ENCODE measurements around the gene CENPF. TPM values are rescaled to one million over a fixed set of nuclear protein-coding genes. Genes with fewer than 3 reads are reported as not detected.

CENPF gene
- 54.4 and 63.0 TPM in 2 replicates for total RNA-seq

GRCh38 chr1:214602764-214603657 lies at the start of gene CENPF:
Gene CENPF, plus strand, starts transcription at chr1:214603195. Its CDS starts 10,560 bp downstream, at chr1:214613755.
- Mint-ChIP-seq H3K4me1 (peaks cover 29% of the 10 kb centered on the region), H3K27me3 (no peaks in the 10 kb centered on the region), H3K36me3 (ENCODE audit: low read depth) (peaks cover 9% of the 10 kb centered on the region), H3K4me3 (peak within 1 kb of the TSS; percentile 90), H3K27ac (peak within 1 kb of the TSS; percentile 97), H3K9me3 (no peaks in the 10 kb centered on the region)
- intact Hi-C loops (cut with micrococcal nuclease): loop anchor here (2.0 to 5.0 kb wide), 4 partner anchors 162 to 341 kb away; partner anchors contain the start of gene SMYD2
- DNase-seq: peak; percentile 98

GRCh38 chr1:214557952-214558735 lies 44.9 kb upstream of the CENPF start:
- H3K9me3 Mint-ChIP-seq: no peaks in the 10 kb centered on the region
- H3K27ac Mint-ChIP-seq: no peak overlapping the region
- no peak overlapping the region for H3K4me3 Mint-ChIP-seq
- DNase-seq: no peak
- no peaks in the 10 kb centered on the region for H3K36me3 Mint-ChIP-seq (ENCODE audit: low read depth)
- intact Hi-C loops (cut with micrococcal nuclease): no loop called here
- H3K4me1 Mint-ChIP-seq: peaks cover 5% of the 10 kb centered on the region
- peaks cover 38% of the 10 kb centered on the region for H3K27me3 Mint-ChIP-seq

- Mint-ChIP-seq H3K27ac (no peak overlapping the region), H3K4me1 (peaks cover 1% of the 10 kb centered on the region), H3K4me3 (no peak overlapping the region), H3K36me3 (ENCODE audit: low read depth) (no peaks in the 10 kb centered on the region), H3K9me3 (no peaks in the 10 kb centered on the region), H3K27me3 (peaks cover 20% of the 10 kb centered on the region)
- intact Hi-C loops (cut with micrococcal nuclease): no loop called here
- no peak for DNase-seq
These were observed 39.1 kb upstream of the CENPF start for GRCh38 chr1:214563881-214564280.

GRCh38 chr1:214565310-214565709 lies 37.7 kb upstream of the CENPF start:
- H3K36me3 Mint-ChIP-seq (ENCODE audit: low read depth): no peaks in the 10 kb centered on the region
- DNase-seq: no peak
- intact Hi-C loops (cut with micrococcal nuclease): loop anchor here (5.0 kb wide), 1 partner anchor 113 kb away; no protein-coding TSS in a partner anchor
- peaks cover 14% of the 10 kb centered on the region for H3K27me3 Mint-ChIP-seq
- peaks cover 7% of the 10 kb centered on the region for H3K4me1 Mint-ChIP-seq
- no peak overlapping the region for H3K4me3 Mint-ChIP-seq
- H3K9me3 Mint-ChIP-seq: no peaks in the 10 kb centered on the region
- no peak overlapping the region for H3K27ac Mint-ChIP-seq

- no peaks in the 10 kb centered on the region for H3K9me3 Mint-ChIP-seq
- intact Hi-C loops (cut with micrococcal nuclease): loop anchor here (2.0 to 5.0 kb wide), 2 partner anchors 16 to 114 kb away; partner anchors contain the start of gene PTPN14
- no peak for DNase-seq
- H3K27me3 Mint-ChIP-seq: peaks cover 9% of the 10 kb centered on the region
- peaks cover 7% of the 10 kb centered on the region for H3K4me1 Mint-ChIP-seq
- H3K4me3 Mint-ChIP-seq: no peak overlapping the region
- no peaks in the 10 kb centered on the region for H3K36me3 Mint-ChIP-seq (ENCODE audit: low read depth)
- peak overlapping the region; percentile 45 for H3K27ac Mint-ChIP-seq
These were observed 36.6 kb upstream of the CENPF start for GRCh38 chr1:214566158-214567104.

GRCh38 chr1:214567481-214567980 lies 35.5 kb upstream of the CENPF start:
- DNase-seq: no peak
- no peaks in the 10 kb centered on the region for H3K36me3 Mint-ChIP-seq (ENCODE audit: low read depth)
- H3K9me3 Mint-ChIP-seq: no peaks in the 10 kb centered on the region
- H3K4me3 Mint-ChIP-seq: no peak overlapping the region
- no peak overlapping the region for H3K27ac Mint-ChIP-seq
- peaks cover 7% of the 10 kb centered on the region for H3K4me1 Mint-ChIP-seq
- intact Hi-C loops (cut with micrococcal nuclease): loop anchor here (2.0 to 5.0 kb wide), 2 partner anchors 17 to 115 kb away; partner anchors contain the start of gene PTPN14
- peaks cover 6% of the 10 kb centered on the region for H3K27me3 Mint-ChIP-seq

- intact Hi-C loops (cut with micrococcal nuclease): loop anchor here (5.0 kb wide), 1 partner anchor 116 kb away; no protein-coding TSS in a partner anchor
These were observed 34.7 kb upstream of the CENPF start for GRCh38 chr1:214568328-214568727.

GRCh38 chr1:214569357-214570004 lies 33.5 kb upstream of the CENPF start:
- peaks cover 5% of the 10 kb centered on the region for H3K27me3 Mint-ChIP-seq
- H3K4me3 Mint-ChIP-seq: no peak overlapping the region
- DNase-seq: no peak
- no peaks in the 10 kb centered on the region for H3K36me3 Mint-ChIP-seq (ENCODE audit: low read depth)
- peaks cover 7% of the 10 kb centered on the region for H3K4me1 Mint-ChIP-seq
- H3K27ac Mint-ChIP-seq: no peak overlapping the region
- intact Hi-C loops (cut with micrococcal nuclease): loop anchor here (5.0 kb wide), 1 partner anchor 117 kb away; no protein-coding TSS in a partner anchor
- peaks cover under 1% of the 10 kb centered on the region for H3K9me3 Mint-ChIP-seq

More at GRCh38 chr1:214568328-214568727, 34.7 kb upstream of the CENPF start:
- Mint-ChIP-seq H3K36me3 (ENCODE audit: low read depth) (no peaks in the 10 kb centered on the region), H3K4me1 (peaks cover 7% of the 10 kb centered on the region), H3K9me3 (no peaks in the 10 kb centered on the region), H3K27me3 (peaks cover 7% of the 10 kb centered on the region), H3K4me3 (no peak overlapping the region), H3K27ac (no peak overlapping the region)
- DNase-seq: no peak

GRCh38 chr1:214570442-214570841 lies 32.6 kb upstream of the CENPF start:
- H3K27ac Mint-ChIP-seq: no peak overlapping the region
- H3K36me3 Mint-ChIP-seq (ENCODE audit: low read depth): no peaks in the 10 kb centered on the region
- DNase-seq: no peak
- no peak overlapping the region for H3K4me3 Mint-ChIP-seq
- intact Hi-C loops (cut with micrococcal nuclease): no loop called here
- peaks cover 6% of the 10 kb centered on the region for H3K9me3 Mint-ChIP-seq
- H3K27me3 Mint-ChIP-seq: peaks cover 5% of the 10 kb centered on the region
- H3K4me1 Mint-ChIP-seq: peaks cover 7% of the 10 kb centered on the region

- intact Hi-C loops (cut with micrococcal nuclease): no loop called here
- peaks cover 6% of the 10 kb centered on the region for H3K36me3 Mint-ChIP-seq (ENCODE audit: low read depth)
- no peak overlapping the region for H3K27ac Mint-ChIP-seq
- H3K4me3 Mint-ChIP-seq: no peak overlapping the region
- H3K27me3 Mint-ChIP-seq: peaks cover 5% of the 10 kb centered on the region
- no peak for DNase-seq
- H3K4me1 Mint-ChIP-seq: peaks cover 7% of the 10 kb centered on the region
- H3K9me3 Mint-ChIP-seq: peaks cover 12% of the 10 kb centered on the region
These were observed 31.7 kb upstream of the CENPF start for GRCh38 chr1:214571281-214571680.

GRCh38 chr1:214573386-214574318 lies 29.3 kb upstream of the CENPF start:
- Mint-ChIP-seq H3K4me3 (no peak overlapping the region), H3K27ac (no peak overlapping the region), H3K36me3 (ENCODE audit: low read depth) (peaks cover 8% of the 10 kb centered on the region), H3K4me1 (peaks cover 6% of the 10 kb centered on the region), H3K9me3 (peaks cover 17% of the 10 kb centered on the region), H3K27me3 (peaks cover 5% of the 10 kb centered on the region)
- intact Hi-C loops (cut with micrococcal nuclease): no loop called here
- DNase-seq: no peak

Data from activated CD4-positive, alpha-beta T cell treated with anti-CD3 and anti-CD28 coated beads, Interleukin-2, amount 10 ng/mL, durations not matched to agents 24 days and 14 days (primary cell).